Activated CD8-positive, alpha-beta memory T cell treated with anti-CD3 and anti-CD28 coated beads for 4 hours (primary cell): Measurements from ENCODE around the gene MRPL50.

ENCODE experiments used
- DNase-seq, 2 donors: peaks; one replicate each; pipeline ENCODE4 v3.0.0-alpha.2; 2020; ENCODE audit warnings: low read depth in 2 of 2

Gene MRPL50

DNA sequence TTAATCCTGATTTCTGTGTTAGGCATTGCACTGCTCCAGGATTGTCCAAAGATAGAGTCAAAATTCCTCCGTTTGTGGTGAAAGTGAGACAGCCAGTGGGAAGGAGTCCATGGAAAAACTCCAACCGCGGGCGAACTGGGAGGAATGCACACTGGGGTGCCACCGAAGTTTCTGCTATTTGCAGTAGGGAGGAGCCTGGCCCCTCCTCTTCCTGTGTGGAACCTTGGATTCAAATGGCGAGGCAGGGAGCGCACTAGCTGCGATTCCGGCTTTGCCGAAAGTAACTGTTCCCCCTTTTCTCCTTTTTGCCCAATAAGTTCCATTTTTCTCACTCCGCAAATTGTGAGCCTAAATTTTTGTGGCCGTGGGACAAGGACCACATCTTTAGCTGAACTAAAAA is 22.9 kb downstream of the MRPL50 start:
- no peak for DNase-seq

DNA sequence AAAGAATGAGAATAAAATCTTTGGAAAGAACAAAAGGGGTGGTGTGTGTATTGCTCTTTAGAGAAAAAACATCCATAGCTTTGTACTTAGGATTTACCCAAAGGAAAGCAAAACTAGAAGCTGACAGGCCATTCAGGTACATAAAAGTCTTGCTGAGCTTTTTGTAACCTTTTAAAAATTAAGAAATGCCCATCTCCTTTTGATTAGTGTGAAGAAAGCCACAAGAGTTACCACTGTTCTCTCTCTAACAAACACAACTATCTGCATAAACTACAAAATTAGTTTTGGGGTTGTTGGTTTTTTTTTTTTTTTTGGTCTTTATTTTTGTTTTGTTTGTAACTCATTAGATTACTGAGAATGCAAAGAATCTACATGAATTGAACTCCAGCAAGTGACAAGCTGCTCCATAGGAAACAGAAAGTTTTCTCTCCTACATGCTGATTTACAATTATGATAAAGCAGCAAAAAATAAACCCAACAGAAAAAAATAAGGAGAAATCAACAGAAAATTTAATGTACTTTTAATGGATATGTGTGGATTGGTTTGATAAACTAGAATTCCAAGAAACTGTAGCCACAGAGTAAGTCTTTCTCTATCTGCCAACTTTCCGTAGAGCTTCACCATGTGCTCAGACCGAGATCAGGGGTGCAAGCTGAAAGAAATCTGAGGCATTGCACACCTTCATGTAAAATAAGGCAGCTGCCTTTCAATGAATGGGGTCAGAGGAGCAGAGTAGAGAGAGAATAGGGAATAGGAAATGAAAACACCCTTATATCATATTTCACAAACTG is 25.9 kb downstream of the MRPL50 start:
- no peak for DNase-seq

DNA sequence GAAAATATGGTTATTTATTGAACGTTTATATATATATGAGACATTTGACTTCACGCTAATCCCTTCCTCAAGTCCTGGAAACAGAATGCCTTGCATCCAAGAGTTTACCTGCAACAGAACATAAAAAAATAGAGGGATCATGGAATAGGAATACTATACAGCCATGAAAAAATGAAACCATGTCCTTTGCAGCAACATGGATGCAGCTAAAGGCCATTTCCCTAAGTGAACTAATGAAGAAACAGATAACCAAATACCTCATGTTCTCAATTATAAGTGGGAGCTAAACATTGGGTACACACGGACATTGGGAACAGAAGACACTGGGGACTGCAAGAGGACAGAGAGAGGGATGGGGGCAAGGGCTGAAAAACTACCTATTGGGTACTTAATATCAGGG is 26.6 kb downstream of the MRPL50 start:
- no peak for DNase-seq

DNA sequence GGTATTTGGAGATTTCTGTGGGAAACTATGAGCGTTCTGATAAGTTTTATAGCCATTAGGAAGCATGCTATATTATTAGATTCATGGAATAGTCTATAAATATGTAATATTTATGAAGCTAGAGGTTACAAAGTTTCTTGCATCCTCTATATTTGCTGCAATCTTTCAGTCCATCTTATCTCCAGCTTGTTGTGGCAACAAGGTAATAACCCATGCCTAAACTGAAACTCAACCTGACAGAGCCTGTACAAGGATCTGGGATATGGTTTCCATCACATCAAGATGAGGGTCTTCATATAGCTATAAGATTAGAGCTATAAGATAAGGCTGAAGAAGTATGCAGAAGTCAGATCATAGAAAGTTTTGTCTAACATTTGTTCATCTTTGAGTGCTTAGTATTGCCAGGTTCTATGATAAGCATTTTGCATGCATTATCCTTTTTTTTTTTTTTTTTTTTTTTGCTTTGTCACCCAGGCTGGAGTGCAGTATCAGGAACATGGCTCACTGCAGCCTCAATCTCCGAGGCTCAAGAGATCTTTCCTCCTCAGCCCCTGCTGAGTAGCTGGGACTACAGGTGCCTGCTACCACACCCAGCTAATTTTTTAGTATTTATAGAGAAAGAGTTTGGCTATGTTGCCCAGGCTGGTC is 28.4 kb downstream of the MRPL50 start:
- DNase-seq = no peak

DNA sequence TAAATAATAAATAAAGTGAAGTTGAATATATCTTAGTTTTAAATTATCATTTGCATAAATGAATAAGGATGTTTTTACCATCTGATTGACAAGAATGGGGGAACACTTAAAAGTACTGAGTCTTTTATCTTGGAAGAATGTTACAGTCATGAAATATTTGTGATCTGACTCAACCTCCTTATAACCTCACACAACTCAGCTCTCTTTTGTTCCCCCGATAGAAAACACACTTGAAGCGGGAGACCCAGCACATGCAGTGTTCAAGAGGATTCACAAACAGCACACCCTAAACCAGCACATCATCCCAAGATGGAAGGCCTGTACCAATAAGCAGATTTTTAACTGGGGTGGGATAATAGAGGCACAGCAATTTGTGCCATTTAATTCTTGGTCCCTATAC is 29.1 kb downstream of the MRPL50 start:
- DNase-seq = no peak

DNA sequence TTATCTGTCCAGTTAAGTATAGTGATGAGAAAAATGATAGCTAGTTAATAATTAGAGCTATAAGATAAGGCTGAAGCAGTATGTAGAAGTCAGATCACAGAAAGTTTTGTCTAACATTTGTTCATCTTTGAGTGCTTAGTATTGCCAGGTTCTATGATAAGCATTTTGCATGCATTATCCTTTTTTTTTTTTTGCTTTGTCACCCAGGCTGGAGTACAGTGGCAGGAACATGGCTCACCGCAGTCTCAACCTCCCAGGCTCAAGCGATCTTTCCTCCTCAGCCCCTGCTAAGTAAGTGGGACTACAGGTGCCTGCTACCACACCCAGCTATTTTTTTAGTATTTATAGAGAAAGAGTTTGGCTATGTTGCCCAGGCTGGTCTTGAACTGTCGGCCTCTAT is 31.1 kb downstream of the MRPL50 start:
- DNase-seq = no peak

DNA sequence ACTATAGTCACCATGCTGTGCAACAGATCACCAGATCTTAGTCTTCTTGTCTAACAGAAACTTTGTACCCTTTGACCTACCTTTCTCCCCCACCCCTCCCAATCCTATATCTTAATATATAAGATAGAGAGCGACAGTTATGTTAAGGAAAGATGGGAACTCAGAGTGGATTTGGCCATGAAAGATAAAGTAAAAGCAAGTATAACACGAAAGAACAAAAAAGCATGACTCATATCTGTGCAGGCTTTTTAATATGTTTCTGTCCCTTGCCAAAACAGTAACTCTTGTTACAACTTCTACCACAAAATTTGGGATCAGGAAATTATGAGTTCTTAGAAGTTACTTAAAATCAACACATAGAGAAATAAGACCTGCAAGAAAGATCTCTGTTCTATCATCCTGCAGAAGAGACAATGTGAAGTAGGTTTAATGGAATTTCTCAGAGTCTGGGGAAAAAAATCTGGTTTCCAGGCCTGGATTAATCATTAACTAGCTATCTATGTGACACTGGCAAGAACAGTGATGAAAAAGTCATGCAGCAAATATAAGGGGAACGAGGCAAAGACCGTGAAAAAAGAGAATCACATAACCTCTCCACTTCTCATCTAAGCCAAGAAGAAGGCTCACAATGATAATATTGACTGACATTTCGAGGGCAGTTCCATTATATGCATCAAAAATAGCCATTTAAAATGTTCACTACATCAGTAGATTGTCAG is 32.2 kb downstream of the MRPL50 start:
- DNase-seq = no peak

DNA sequence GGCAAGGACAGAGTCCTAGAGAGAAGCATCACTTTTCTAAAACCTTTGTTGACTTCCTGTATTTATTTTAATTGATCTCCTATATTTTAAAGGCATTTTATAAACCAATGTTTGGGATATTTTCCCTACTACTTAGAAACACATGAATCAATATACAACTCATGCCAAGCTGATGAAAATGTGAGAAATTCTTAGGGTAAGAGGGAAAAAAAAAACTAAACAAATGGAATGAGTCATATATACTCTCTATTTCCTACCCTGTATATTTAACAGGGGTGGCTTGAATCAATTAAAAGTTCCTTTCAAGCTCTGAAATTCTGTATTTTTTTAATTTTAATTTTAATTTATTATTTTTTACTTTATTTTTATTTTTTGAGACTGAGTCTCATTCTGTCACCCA is 33.2 kb downstream of the MRPL50 start:
- DNase-seq = no peak

DNA sequence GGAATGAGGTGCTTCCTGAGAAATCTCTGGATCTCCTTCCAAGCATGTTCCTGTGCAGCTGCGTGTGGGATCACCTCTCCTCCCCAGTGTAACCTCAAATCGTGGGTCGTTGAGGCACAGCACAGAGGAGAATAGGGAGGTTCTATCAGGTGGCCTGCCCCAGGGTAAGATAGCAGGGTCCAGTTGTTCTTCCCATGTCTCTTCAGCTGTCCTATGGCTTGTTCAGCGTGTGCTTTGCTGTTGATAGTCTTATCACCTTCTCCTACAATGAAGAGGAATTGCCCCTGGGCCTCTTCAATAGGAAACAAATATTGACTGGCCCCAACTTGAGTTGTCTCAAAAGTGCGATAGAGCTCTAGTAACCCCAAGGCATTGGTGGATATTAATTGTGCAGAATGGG is 36.0 kb downstream of the MRPL50 start:
- DNase-seq = no peak

DNA sequence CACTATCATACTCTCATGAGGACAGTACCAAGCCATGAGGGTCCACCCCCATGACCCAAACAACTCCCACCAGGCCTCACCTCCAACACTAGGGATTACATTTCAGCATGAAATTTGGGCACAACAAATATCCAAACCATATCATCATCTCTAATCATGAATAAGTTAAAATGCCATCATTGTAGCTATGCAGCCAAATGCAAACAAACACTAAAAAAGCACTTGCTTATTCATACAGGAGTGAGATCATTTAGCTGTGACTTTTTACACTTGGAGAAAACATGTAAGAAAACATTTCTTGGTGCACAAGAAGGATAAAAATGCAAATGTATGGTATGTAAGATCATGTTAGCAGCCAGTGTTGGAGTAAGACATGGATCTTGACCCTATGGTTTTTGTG is 37.8 kb downstream of the MRPL50 start:
- DNase-seq = no peak

DNA sequence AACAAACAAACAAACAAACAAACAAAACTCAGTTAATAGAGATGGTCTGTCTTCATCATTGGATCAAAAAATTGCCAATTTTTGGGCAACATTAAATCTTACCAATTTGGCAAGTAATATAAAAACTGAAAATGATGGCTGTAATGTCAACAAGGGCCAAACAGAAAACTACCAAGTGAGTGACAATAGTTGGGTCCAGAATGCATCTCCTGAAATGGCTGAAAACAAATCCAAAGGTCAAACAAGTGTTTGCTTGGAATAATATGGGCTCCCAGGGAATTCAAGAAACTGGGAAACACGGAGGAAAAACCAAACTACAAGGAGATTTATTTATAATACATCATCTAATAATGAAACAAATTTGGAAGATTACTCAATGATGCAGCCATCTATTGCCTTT is 38.7 kb downstream of the MRPL50 start:
- DNase-seq = no peak

DNA sequence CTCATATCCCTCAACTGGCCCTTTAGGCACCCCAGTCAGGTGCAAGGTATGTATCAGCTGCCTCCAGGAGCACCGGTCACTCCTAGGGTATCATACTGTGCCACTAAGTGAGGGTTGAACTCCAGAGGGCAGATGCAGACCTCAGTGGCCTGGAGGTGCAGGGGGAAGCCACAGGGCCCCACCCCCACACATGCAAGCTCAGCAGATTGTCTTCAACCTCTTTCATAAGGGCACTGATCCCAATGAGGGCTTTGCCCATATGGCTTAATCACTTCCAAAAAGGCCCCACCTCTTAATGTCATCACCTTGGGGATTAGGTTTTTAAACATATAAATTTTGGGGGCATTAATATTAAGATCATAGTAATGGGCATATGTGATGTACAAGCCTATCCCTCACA is 41.8 kb downstream of the MRPL50 start:
- DNase-seq = no peak

DNA sequence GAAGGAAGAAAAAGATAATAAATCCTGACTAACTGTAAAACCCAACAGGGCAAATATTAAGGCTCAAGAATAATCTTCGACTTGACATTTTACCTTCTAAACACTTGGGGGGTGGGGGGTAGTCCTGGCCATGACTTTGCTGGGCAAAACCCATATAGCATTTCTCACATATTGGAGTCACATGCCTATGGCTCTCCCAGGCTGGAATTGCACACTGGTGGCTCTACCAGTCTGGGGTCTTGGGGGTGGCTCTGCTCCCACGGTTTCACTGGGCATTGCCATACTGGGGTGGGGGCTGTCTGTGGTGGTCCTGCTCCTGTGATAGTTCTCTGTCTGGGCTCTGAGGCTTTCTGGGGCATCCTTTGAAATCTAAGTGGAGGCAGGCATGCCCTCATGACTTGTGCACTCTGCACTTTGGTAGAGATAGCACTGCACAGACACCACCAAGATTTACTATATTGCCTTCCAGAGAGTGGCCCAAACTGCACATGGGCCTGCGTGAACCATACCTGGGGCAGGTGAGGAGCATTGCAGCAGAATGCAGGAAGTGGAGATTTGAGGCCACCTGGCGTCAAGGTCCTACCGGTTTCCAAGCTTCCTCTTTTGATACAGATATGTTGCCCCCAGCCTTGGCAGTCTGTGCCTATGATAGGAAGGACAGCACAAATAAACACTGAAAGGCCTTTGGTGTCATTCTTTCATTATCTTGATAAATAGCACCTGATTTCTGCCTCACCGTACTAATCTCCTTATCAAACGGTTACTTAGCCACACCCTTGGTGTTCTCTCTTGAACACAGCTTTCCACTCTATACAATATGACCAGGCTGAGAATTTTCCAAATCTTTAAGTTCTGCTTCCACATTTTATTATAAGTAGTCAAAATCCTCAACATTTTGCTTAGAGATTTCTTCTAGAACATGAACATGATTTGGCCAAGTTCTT is 43.4 kb downstream of the MRPL50 start:
- DNase-seq = no peak

DNA sequence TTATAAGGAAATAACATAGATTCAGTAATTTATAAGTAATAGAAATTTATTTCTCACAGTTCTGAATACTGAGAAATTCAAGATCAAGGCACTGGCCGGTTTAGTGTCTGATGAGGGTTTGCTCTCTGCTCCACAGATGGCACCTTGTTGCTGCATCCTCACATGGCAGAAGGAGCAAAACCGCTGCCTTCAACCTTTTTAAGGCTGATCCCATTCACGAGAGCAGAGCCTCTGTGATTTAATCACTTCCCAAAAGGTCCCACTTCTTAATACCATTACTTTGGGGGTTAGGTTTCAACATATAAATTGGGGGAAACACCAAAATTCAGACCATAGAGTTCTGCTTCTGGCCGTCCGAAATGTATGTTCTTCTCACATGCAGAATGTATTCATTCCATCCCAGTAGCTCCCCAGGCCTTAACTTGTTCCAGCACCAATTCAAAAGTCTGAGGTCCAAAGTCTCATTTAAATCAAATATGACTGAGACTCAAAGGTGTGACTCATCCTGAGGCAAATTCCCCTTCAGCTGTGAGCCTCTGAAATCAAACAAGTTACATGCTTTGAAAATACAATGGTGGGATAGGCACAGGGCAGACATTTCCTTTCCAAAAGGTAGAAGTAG is 44.2 kb downstream of the MRPL50 start:
- no peak for DNase-seq

DNA sequence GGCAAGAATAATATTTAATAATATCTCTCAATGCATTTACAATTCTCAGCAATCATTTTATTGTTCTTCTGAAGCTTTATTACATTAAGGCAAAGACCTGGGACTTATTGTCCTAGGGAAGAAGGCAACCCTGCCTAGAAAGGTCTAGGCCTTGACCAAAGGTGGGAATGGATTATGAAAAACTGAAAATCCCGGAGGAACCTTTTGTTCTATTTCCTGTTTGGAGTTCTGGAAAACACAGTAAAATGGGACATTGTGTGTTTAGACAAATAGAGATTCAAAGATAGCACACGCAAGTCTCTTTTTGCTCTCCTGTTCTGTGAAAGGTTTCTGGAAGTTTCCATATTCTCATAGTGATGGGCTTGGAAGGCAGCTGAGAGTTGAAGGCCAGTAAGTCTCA is 44.7 kb downstream of the MRPL50 start:
- DNase-seq = no peak

DNA sequence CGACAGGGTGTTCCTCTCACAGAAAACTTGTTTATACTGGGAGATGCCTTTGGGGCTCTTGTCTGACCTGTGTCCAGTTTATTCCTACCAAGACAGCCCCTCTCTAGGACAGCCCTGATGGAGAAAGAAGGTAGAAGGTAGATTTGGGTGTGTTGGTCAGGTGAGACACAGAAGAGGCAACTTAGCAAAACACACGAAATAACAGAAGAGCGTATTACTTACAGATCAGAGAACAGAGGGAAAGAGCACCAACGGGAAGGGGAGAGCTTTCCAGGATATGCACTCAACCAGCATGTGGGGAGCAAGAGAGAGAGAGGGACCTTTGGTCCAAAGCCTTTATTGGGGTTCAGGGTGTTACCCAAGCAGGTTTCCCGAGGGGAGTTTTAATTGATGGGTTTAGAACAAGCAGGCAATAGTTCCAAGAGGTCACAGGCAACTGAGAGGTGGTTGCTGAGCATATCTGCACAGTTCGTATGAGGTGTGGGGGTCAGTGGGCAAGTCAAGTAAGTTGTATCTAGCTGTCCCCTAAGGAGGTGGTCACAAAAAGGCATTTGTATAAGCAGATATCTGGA is 45.4 kb downstream of the MRPL50 start:
- DNase-seq = no peak

DNA sequence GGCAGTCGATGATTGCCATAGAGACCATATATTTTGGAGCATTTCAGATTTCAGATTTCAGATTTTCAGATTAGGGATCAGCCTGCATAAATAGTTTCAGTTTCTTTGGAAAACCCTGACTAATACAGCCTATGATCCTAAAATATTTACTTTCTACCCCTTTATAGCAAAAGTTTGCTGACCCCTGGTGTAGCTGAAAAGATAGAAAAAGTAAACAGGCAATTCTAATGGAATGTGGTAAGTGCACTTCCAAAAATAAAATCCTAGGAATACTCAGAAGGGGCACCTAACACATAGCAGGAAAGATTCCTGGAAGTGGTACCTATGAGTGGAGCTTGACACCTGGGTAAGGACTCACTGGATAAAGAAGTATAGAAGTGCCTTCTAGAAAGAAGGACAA is 48.1 kb downstream of the MRPL50 start:
- DNase-seq = no peak

DNA sequence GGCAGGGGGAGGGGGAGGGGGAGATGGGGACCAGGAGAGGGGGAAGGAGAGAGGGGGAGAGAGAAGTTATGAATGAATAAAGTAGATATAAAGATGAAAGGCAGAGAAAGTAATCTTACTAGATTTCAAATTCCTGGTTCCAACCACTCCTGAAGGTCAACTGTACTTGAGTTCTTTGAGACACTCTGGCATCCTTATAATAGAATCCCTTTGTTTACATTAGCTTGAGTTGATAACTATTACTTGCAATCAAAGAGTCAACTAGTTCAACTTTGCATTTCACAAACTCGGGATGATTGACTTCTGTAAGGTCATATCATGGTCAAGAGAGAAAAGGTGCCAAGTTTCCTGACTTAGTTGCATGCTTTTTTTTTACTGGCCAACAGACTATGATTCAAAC is 55.8 kb downstream of the MRPL50 start:
- no peak for DNase-seq

DNA sequence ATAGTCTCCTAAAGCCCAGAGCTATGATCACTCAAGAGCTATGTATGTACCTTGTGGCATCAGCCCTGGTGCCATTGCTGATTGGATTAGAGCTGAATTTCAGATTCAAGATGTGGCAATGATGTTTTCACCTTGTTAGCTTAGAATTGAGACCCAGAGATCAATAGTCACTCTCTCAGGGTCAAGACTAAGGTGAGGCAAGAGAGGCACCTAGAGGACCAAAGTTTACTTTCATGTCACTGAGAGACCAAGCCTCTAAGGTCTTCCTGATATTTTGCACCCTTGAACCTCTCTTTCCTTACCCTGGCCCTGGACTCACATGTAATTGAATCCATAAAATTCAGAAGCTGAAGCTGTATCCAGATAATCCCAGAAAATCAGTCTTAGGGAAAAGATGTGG is 56.5 kb downstream of the MRPL50 start:
- no peak for DNase-seq
